ENCODE measurements around the gene DYRK3.

The DYRK3 gene

GRCh38 chr1:206672844-206673758 is 37.8 kb downstream of the DYRK3 start:
- Histone ChIP-seq H3K27ac (ENCODE audit: low read depth, low read length) (no peak overlapping the region), H3F3A (ENCODE audit: insufficient read depth) (no peaks in the 10 kb centered on the region), H3K9ac (ENCODE audit: low read length) (no peak overlapping the region), H3K36me3 (ENCODE audit: low read length) (no peaks in the 10 kb centered on the region), H3K4me3 (ENCODE audit: insufficient read depth, low read length, poor library complexity, severe bottlenecking) (no peak overlapping the region), H3K4me2 (ENCODE audit: low read depth, low read length, poor library complexity, severe bottlenecking) (no peak overlapping the region), H3K79me2 (ENCODE audit: insufficient read depth, low read length) (no peaks in the 10 kb centered on the region), H3K9me3 (ENCODE audit: insufficient read depth, low read length) (no peaks in the 10 kb centered on the region), H2AFZ (ENCODE audit: low read depth, low read length, severe bottlenecking) (no peak overlapping the region), H3K27me3 (ENCODE audit: low read length) (no peaks in the 10 kb centered on the region), H4K20me1 (ENCODE audit: low read depth, low read length) (no peaks in the 10 kb centered on the region), H3K9me2 (replicated peaks; ENCODE audit: insufficient read depth, low read length) (no peaks in the 10 kb centered on the region)
- TF ChIP-seq CTCF (IDR thresholded peaks at IDR 0.05; ENCODE audit: insufficient read depth, low read length, poor library complexity, severe bottlenecking) (no peak), EZH2phosphoT487 (conservative IDR thresholded peaks at IDR 0.05; ENCODE audit: low read length) (no peak)

- Histone ChIP-seq H3F3A (ENCODE audit: insufficient read depth) (no peaks in the 10 kb centered on the region; the same call in 1 of the 2 replicates), H3K9ac (ENCODE audit: low read length) (no peak overlapping the region), H3K27me3 (ENCODE audit: low read length) (no peaks in the 10 kb centered on the region), H2AFZ (ENCODE audit: low read depth, low read length, severe bottlenecking) (no peak overlapping the region), H3K9me3 (ENCODE audit: insufficient read depth, low read length) (no peaks in the 10 kb centered on the region), H3K4me2 (ENCODE audit: low read depth, low read length, poor library complexity, severe bottlenecking) (no peak overlapping the region), H3K27ac (ENCODE audit: low read depth, low read length) (no peak overlapping the region), H3K9me2 (replicated peaks; ENCODE audit: insufficient read depth, low read length) (no peaks in the 10 kb centered on the region), H3K4me3 (ENCODE audit: insufficient read depth, low read length, poor library complexity, severe bottlenecking) (no peak overlapping the region), H4K20me1 (ENCODE audit: low read depth, low read length) (no peaks in the 10 kb centered on the region), H3K36me3 (ENCODE audit: low read length) (no peaks in the 10 kb centered on the region), H3K79me2 (ENCODE audit: insufficient read depth, low read length) (no peaks in the 10 kb centered on the region)
- no peak for TF ChIP-seq EZH2phosphoT487 (conservative IDR thresholded peaks at IDR 0.05; ENCODE audit: low read length)
- no peak for TF ChIP-seq CTCF (IDR thresholded peaks at IDR 0.05; ENCODE audit: insufficient read depth, low read length, poor library complexity, severe bottlenecking)
Observed at GRCh38 chr1:206674236-206674635, 38.9 kb downstream of the DYRK3 start.

- no peaks in the 10 kb centered on the region for H3K27me3 ChIP-seq (ENCODE audit: low read length)
- H3K4me3 ChIP-seq (ENCODE audit: insufficient read depth, low read length, poor library complexity, severe bottlenecking): no peak overlapping the region
- no peaks in the 10 kb centered on the region for H3K9me2 ChIP-seq (replicated peaks; ENCODE audit: insufficient read depth, low read length)
- no peak overlapping the region for H3K4me2 ChIP-seq (ENCODE audit: low read depth, low read length, poor library complexity, severe bottlenecking)
- no peaks in the 10 kb centered on the region for H3K9me3 ChIP-seq (ENCODE audit: insufficient read depth, low read length)
- H3K79me2 ChIP-seq (ENCODE audit: insufficient read depth, low read length): no peaks in the 10 kb centered on the region
- no peak overlapping the region for H3K27ac ChIP-seq (ENCODE audit: low read depth, low read length)
- no peaks in the 10 kb centered on the region for H3K36me3 ChIP-seq (ENCODE audit: low read length)
- no peaks in the 10 kb centered on the region for H4K20me1 ChIP-seq (ENCODE audit: low read depth, low read length)
- no peak overlapping the region for H2AFZ ChIP-seq (ENCODE audit: low read depth, low read length, severe bottlenecking)
- no peak overlapping the region for H3K9ac ChIP-seq (ENCODE audit: low read length)
- TF ChIP-seq EZH2phosphoT487 (conservative IDR thresholded peaks at IDR 0.05; ENCODE audit: low read length) (no peak), CTCF (IDR thresholded peaks at IDR 0.05; ENCODE audit: insufficient read depth, low read length, poor library complexity, severe bottlenecking) (no peak)
- peaks cover under 1% of the 10 kb centered on the region; the same call in 1 of the 2 replicates for H3F3A ChIP-seq (ENCODE audit: insufficient read depth)
Observed at GRCh38 chr1:206674745-206675175, 39.4 kb downstream of the DYRK3 start.
